HG03520 (cell line): ENCODE results near the gene SPOP.
"Not testable (repeated sequence)": the region's sequence is repeated elsewhere in the genome, so short reads cannot be mapped to it uniquely, and the experiment has no call there.

Experiments used
- ATAC-seq: cut with Tn5 transposase; IDR thresholded peaks from one replicate; pipeline ENCODE4 v1.9.1; 2021; ENCODE audit warnings: mild to moderate bottlenecking, moderate library complexity; ENCODE audit not compliant: unreplicated experiment

Gene SPOP

DNA sequence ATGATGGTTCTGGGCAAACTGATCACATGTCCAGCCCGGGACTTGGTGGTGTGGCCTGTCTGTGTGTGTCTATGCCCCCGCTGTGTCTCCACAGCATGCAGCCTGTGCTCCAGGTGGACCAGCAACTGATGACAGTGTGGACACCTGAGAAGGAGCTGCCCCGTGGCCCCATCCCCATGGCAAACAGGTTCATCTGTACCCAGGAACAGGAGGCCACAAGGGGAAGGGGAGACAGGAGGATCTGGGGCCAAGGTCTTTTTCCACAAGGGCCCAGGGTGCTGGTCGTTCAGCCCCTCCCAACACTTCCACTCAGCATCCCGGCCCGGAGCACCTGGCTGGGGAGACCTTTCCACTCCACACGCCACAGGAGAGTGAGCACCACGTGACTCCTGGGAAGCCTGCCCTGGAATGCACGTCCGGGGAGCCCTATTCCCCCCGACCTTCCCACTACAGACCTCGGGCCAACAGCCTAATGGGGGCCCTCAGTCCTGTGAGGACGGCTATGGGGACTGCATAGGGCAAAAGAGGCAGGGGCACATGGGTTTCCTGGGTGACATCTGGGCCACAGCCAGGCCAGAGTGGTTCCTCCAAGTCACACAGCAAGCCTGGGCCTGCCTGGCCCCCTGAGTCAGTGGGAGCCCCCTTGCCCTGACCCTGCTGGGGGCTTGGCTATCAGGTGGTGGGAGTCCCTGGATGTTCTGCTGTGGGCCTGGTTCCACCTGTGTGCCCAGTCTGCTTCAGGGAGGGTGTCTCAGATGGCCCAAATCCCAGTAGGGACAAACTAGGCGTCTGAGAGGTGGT is 123.0 kb downstream of the SPOP start:
- ATAC-seq = no peak

DNA sequence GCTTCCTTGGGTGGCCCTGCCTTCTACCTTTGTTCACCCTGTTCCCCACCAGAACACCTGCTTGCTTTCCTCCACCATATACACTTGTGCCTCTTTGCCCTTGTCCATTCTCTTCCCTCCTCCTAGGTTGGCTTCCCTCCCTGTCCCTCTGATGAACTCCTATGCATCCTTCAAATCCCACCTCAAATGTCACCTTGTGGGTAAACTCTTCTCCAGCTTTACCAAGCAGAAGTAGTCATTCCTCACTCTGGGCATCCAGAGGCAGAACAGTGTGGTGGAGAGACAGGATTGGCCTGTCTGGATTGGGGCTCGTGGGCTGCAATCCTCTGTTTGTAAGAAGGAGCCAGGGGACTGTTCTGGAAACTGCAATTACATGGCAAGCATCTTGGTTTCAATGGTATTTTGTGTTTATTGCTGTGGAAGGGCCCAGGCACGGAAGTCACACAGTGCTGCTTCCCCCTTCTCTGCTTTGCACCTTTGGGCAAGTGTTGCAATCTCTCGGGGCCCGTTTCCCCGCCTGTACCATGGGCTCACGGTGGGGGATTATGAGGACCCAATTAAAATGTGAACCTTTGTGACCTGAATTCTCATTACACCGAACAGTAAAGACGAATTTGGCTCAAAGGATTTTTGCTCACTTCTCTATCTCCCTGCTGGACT is 124.1 kb downstream of the SPOP start:
- ATAC-seq = no peak

DNA sequence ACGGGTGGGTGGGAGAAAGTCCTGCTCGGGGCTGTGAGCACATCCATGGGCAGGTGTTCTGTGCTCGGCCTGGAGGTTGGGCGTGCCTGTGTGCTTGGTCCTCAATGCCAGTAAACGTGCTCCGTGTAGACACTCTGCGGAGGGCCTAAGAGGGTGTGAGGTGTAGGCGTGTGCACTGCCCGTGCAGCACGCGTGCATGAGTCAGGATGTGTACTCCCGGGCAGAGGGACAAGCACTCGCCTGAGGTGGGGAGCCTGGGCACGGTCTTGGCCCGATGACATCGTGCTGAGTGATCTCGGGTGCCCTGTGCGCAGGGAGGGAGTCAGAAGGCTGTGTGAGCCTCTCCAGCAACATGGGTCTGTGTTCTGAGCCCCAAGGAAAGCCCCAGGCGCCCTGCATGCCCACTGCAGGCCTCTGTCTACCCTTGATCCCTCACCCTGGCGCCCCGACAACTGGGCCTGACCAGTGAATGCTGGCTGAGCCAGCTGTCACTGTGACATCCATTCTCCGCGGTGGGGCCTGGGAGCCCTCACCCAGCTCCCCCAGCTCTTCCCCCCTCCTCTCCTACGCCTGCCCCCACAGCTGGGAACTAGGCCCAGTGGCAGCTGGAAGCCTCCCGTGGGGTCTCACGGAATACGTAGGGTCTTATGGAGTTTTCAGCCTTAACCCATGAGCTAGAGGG is 125.7 kb downstream of the SPOP start:
- ATAC-seq = no peak

DNA sequence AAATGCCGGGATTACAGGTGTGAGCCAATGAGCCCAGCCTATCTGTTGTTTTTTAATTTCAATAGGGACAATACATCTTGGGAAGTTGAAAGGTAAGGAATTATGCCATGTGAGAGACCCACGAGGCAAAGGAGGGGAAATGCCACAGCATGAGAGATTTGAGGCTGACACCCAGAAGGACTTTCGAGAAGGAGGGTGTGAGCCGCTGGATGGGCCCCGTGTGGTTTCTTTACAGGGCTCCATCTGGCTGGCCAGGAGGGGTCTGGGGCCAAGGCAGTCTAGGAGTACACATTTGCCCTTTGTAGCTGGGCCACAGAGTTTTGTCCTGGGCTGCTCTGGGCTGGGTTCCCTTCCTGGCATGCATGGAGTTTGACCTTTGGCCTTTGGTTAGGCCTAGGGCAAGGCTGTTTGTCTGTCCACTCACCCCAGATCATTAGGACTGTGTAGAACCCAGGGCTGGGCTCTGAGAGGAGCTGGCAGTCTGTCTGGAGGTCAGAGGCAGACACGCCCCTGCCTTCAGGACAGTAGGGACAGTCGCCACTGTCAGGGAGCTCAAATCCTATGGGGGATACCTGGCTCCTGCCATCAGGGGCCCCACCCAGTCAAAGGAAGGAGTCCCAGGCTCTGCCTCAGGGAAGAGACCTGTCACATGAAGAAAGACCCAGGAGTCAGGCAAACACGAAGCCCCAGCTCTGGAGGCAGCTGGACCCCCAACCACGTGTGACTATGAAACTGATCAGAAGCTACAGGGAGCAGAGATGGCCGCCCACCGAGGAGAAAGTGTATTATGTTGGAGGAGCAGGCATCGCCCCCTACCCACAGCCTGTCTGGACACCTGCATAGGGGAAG is 126.5 kb downstream of the SPOP start:
- ATAC-seq = no peak

DNA sequence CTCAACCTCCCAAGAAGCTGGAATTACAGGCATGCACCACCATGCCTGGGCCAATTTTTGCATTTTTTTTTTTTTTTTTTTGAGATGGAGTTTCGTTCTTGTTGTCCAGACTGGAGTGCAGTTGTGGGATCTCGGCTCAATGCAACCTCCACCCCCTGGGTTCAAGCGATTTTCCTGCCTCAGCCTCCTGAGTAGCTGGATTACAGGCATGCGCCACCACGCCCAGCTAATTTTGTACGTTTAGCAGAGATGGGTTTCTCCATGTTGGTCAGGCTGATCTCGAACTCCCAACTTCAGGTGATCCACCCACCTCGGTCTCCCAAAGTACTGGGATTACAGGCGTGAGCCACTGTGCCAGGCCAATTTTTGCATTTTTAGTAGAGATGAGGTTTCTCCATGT is 127.1 kb downstream of the SPOP start:
- ATAC-seq = not testable (repeated sequence)

DNA sequence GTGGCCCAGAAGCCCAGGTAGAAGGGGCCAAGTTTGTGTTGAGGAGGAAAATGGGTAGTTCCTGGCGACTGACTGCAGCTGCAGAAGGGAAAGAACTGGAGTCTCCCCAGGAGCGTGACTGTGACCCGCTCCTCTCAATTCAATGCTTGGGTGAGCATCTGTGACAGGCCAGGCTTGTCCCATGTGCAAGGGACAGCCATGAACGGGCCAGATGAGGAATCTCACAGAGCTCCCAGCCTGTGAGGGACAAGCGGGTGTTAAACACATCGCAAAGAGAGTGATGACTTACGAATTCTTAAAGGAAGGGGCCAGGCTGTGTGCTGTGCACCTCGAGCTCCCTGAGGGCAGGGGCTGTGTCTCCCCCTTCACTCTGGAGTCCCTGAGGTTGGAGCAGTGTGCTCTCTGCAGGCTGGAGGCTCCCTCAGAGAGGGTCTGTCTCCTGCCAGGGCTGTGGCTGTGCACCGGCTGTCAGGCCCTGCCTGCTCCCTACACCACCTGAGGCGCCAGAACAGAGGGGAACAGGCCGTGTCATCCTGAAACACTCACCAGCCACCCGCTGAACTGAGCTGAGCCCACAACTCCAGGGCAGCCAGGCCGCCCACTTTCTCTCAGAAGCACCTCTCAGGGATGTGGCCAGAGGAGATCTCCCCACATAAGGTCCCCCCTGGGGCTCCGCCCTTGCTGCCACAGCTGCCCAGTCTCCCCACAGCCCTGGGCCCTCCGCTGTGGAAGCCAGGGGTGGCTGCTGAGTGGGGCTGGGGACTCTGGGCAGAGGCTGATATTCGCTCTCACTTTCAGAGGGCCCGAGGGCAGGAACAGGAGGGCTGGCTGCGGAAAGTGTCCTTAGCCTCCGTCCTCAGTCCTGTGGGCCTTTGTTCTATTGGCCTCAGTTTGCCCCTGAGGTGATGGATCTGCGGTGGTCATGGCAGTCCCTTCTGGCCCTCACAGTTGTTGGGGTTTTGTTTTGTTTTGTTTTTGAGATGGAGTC is 127.9 kb downstream of the SPOP start:
- no peak for ATAC-seq

DNA sequence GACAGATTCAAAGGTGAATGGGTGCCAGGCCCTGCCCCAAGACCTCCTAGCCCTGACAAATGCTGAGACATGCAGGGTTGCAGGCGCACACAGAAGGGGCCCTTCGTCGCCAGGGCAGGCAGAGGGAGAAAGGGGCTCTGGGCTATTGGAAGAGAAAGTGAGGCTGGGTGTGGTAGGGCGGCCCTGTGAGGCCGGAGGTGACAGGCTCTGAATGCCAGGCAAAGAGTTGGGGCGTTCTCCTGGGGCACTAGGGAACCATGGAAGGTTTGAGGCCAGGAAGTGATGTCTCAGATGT is 128.6 kb downstream of the SPOP start:
- no peak for ATAC-seq
